MCF 10A (cell line): ENCODE measurements around the gene COQ8B. TPM values are rescaled to one million over a fixed set of nuclear protein-coding genes. Genes with fewer than 3 reads are reported as not detected.
"Not testable (repeated sequence)": the region's sequence is repeated elsewhere in the genome, so short reads cannot be mapped to it uniquely, and the experiment has no call there.

ENCODE experiments used
- BruUV-seq: library from RNA; stranded (reverse); fragments of 400-500 nt; replicated peaks from 2 replicates; lab custom pipeline; 2021; lab: Mats Ljungman, UMichigan
- CTCF ChIA-PET: fragments of 300-600 bp; sonication (Branson Sonifier 250); formaldehyde crosslinking; extraction: SDS; loops from one replicate; lab custom pipeline; 2021; ENCODE audit warnings: antibody characterized with exemption, inconsistent platforms; lab: Yijun Ruan, JAX
- POLR2A ChIA-PET: fragments of 300-600, 350-650 bp; sonication (Branson Sonifier 250); formaldehyde crosslinking; extraction: SDS; loops from one replicate; lab custom pipeline; 2020; ENCODE audit warnings: antibody characterized with exemption, inconsistent platforms; lab: Yijun Ruan, JAX
- DNase-seq: peaks from one replicate; pipeline ENCODE4 v3.0.0-alpha.2; 2018; ENCODE audit not compliant: unreplicated experiment
- H3K27ac Mint-ChIP-seq: one replicate; pipeline ENCODE4 v1.8.0; 2022; ENCODE audit warnings: mild to moderate bottlenecking, low read depth, mixed read lengths; ENCODE audit not compliant: unreplicated experiment
- H3K27me3 Mint-ChIP-seq: one replicate; pipeline ENCODE4 v1.8.0; 2022; ENCODE audit warnings: mixed read lengths; ENCODE audit not compliant: insufficient read depth, unreplicated experiment
- H3K36me3 Mint-ChIP-seq: one replicate; pipeline ENCODE4 v1.8.0; 2022; ENCODE audit warnings: mild to moderate bottlenecking, moderate library complexity, mixed read lengths; ENCODE audit not compliant: insufficient read depth, unreplicated experiment
- H3K4me1 Mint-ChIP-seq: one replicate; pipeline ENCODE4 v1.8.0; 2022; ENCODE audit warnings: mixed read lengths; ENCODE audit not compliant: insufficient read depth, unreplicated experiment
- H3K4me3 Mint-ChIP-seq: one replicate; pipeline ENCODE4 v1.8.0; 2022; ENCODE audit warnings: mild to moderate bottlenecking, moderate library complexity, mixed read lengths; ENCODE audit not compliant: unreplicated experiment
- H3K9me3 Mint-ChIP-seq: one replicate; pipeline ENCODE4 v1.8.0; 2022; ENCODE audit warnings: mixed read lengths; ENCODE audit not compliant: unreplicated experiment
- CTCF ChIP-seq: fragments of 200-600 bp; IDR thresholded peaks from one replicate; pipeline ENCODE4 v1.8.0; 2022; ENCODE audit warnings: antibody characterized with exemption, mild to moderate bottlenecking; ENCODE audit not compliant: unreplicated experiment
- intact Hi-C: fragments of 100-400 bp; cut with micrococcal nuclease; formaldehyde crosslinking; loops from 2 replicates; pipeline ENCODE4 v1.14.1; 2022
- total RNA-seq: library from RNA; stranded (reverse); gene quantifications from 2 replicates; pipeline ENCODE4 v1.2.3, GENCODE V29; 2022

COQ8B gene
- total RNA-seq, 1 experiment from 2014 or later = 46.7 TPM

GRCh38 chr19:40736661-40737060, 20.0 kb upstream of the COQ8B start:
- intact Hi-C loops = no loop called here
- Mint-ChIP-seq H3K27me3 (no peaks in the 10 kb centered on the region), H3K9me3 (no peaks in the 10 kb centered on the region), H3K36me3 (peaks cover 99% of the 10 kb centered on the region), H3K4me1 (peaks cover 7% of the 10 kb centered on the region), H3K4me3 (no peak overlapping the region), H3K27ac (no peak overlapping the region)
- BruUV-seq = no TSS peak
- no peak for DNase-seq
- ChIA-PET POLR2A (interaction anchor here (0.7 to 4.2 kb wide), 4 partner anchors 12 to 15 kb away, joined by 3 to 23 read pairs (median 4); partner anchors contain the start of genes ACTMAP and SNRPA), CTCF (interaction anchor here (0.6 kb wide), 1 partner anchor 8 kb away, joined by 4 read pairs; no protein-coding TSS in a partner anchor)
- TF ChIP-seq CTCF = no peak

- ChIA-PET POLR2A (interaction anchor here (1.2 to 4.2 kb wide), 4 partner anchors 11 to 19 kb away, joined by 5 to 23 read pairs (median 8); partner anchors contain the start of genes ACTMAP, COQ8B, ITPKC and SNRPA), CTCF (interaction anchor here (1.1 kb wide), 1 partner anchor 15 kb away, joined by 3 read pairs; no protein-coding TSS in a partner anchor)
- no peak for TF ChIP-seq CTCF
- BruUV-seq = no TSS peak
- Mint-ChIP-seq H3K27ac (peak overlapping the region; percentile 82), H3K27me3 (no peaks in the 10 kb centered on the region), H3K4me1 (peaks cover 7% of the 10 kb centered on the region), H3K9me3 (no peaks in the 10 kb centered on the region), H3K4me3 (peak overlapping the region; percentile 10), H3K36me3 (peaks cover 99% of the 10 kb centered on the region)
- DNase-seq = no peak
- intact Hi-C loops = no loop called here
Measured at GRCh38 chr19:40735013-40735771, 18.5 kb upstream of the COQ8B start.

GRCh38 chr19:40733149-40733548, 16.5 kb upstream of the COQ8B start:
- TF ChIP-seq CTCF = no peak
- POLR2A ChIA-PET = interaction anchor here (0.9 to 4.2 kb wide), 6 partner anchors 9 to 17 kb away, joined by 3 to 23 read pairs (median 4); partner anchors contain the start of genes ACTMAP and SNRPA
- no TSS peak for BruUV-seq
- no peak overlapping the region for H3K4me3 Mint-ChIP-seq
- H3K4me1 Mint-ChIP-seq = peaks cover 7% of the 10 kb centered on the region
- CTCF ChIA-PET = interaction anchor here (0.6 to 1.3 kb wide), 5 partner anchors 11 to 240 kb away, joined by 3 to 7 read pairs (median 3); no protein-coding TSS in a partner anchor
- DNase-seq = no peak
- no peak overlapping the region for H3K27ac Mint-ChIP-seq
- H3K9me3 Mint-ChIP-seq = no peaks in the 10 kb centered on the region
- intact Hi-C loops = no loop called here
- H3K36me3 Mint-ChIP-seq = peaks cover 99% of the 10 kb centered on the region
- no peaks in the 10 kb centered on the region for H3K27me3 Mint-ChIP-seq

GRCh38 chr19:40732304-40732703, 15.6 kb upstream of the COQ8B start:
- CTCF ChIA-PET, intact Hi-C loops, H3K27ac Mint-ChIP-seq, H3K27me3 Mint-ChIP-seq, H3K4me3 Mint-ChIP-seq, H3K4me1 Mint-ChIP-seq, DNase-seq, H3K9me3 Mint-ChIP-seq, BruUV-seq: not testable (repeated sequence)
- POLR2A ChIA-PET = interaction anchor here (0.9 to 1.2 kb wide), 2 partner anchors 8 to 10 kb away, joined by 3 to 4 read pairs; no protein-coding TSS in a partner anchor
- H3K36me3 Mint-ChIP-seq = peaks cover 100% of the 10 kb centered on the region

GRCh38 chr19:40730065-40730464, 13.4 kb upstream of the COQ8B start:
- intact Hi-C loops, BruUV-seq, DNase-seq, H3K4me1 Mint-ChIP-seq, H3K9me3 Mint-ChIP-seq, H3K27ac Mint-ChIP-seq, H3K27me3 Mint-ChIP-seq, H3K4me3 Mint-ChIP-seq: not testable (repeated sequence)
- ChIA-PET CTCF (interaction anchor here (0.6 kb wide), 1 partner anchor 25 kb away, joined by 5 read pairs; no protein-coding TSS in a partner anchor), POLR2A (interaction anchor here (0.9 to 1.7 kb wide), 3 partner anchors 11 to 20 kb away, joined by 3 to 7 read pairs (median 6); partner anchors contain the start of gene ACTMAP)
- peaks cover 100% of the 10 kb centered on the region for H3K36me3 Mint-ChIP-seq
